ENCODE data around the gene IGFN1.
"Not testable (repeated sequence)": the region's sequence is repeated elsewhere in the genome, so short reads cannot be mapped to it uniquely, and the experiment has no call there.

Gene IGFN1

GRCh38 chr1:201216395-201217085 lies 25.9 kb downstream of the IGFN1 start:
- no peak for DNase-seq (ENCODE audit: low spot score)

GRCh38 chr1:201217146-201217545 lies 26.5 kb downstream of the IGFN1 start:
- no peak for DNase-seq (ENCODE audit: low spot score)

GRCh38 chr1:201217851-201218250 lies 27.2 kb downstream of the IGFN1 start:
- DNase-seq (ENCODE audit: low spot score), result no peak

GRCh38 chr1:201218409-201218808 lies 27.8 kb downstream of the IGFN1 start:
- no peak for DNase-seq (ENCODE audit: low spot score)

- no peak for DNase-seq (ENCODE audit: low spot score)
Measured at GRCh38 chr1:201219481-201220387, 29.1 kb downstream of the IGFN1 start.

GRCh38 chr1:201220388-201220715 lies 29.7 kb downstream of the IGFN1 start:
- no peak for DNase-seq (ENCODE audit: low spot score)

- no peak for DNase-seq (ENCODE audit: low spot score)
Measured at GRCh38 chr1:201221201-201221846, 30.7 kb downstream of the IGFN1 start.

GRCh38 chr1:201222125-201222524 lies 31.5 kb downstream of the IGFN1 start:
- DNase-seq (ENCODE audit: low spot score), result no peak

- no peak for DNase-seq (ENCODE audit: low spot score)
Measured at GRCh38 chr1:201223852-201224665, 33.4 kb downstream of the IGFN1 start.

- DNase-seq (ENCODE audit: low spot score), result no peak
Measured at GRCh38 chr1:201224666-201225370, 34.2 kb downstream of the IGFN1 start.

GRCh38 chr1:201226178-201226514 lies 35.5 kb downstream of the IGFN1 start:
- no peak for DNase-seq (ENCODE audit: low spot score)

GRCh38 chr1:201226859-201227488 lies 36.4 kb downstream of the IGFN1 start:
- no peak for DNase-seq (ENCODE audit: low spot score)

- DNase-seq (ENCODE audit: low spot score), result no peak
Measured at GRCh38 chr1:201228011-201228983, 37.7 kb downstream of the IGFN1 start.

GRCh38 chr1:201229095-201229494 lies 38.5 kb downstream of the IGFN1 start:
- no peak for DNase-seq (ENCODE audit: low spot score)

GRCh38 chr1:201229771-201230635 lies 39.4 kb downstream of the IGFN1 start:
- DNase-seq (ENCODE audit: low spot score), result no peak

GRCh38 chr1:201230676-201231075 lies 40.1 kb downstream of the IGFN1 start:
- DNase-seq (ENCODE audit: low spot score), result no peak

- DNase-seq (ENCODE audit: low spot score), result not testable (repeated sequence)
Measured at GRCh38 chr1:201239646-201240045, 49.0 kb downstream of the IGFN1 start.

GRCh38 chr1:201240171-201240570 lies 49.5 kb downstream of the IGFN1 start:
- DNase-seq (ENCODE audit: low spot score), result no peak

Measured in SK-N-DZ (cell line).